WTC11 (cell line): ENCODE results near the gene CRACR2B.

ENCODE experiments used
- CBFB ChIP-seq: sonication (generic); formaldehyde crosslinking; IDR thresholded peaks from 2 replicates; pipeline ENCODE4 v1.8.1; 2022; ENCODE audit warnings: mild to moderate bottlenecking, low read depth, missing genetic modification reagents
- CREB1 ChIP-seq: sonication (generic); formaldehyde crosslinking; IDR thresholded peaks from 2 replicates; pipeline ENCODE4 v1.8.0; 2023; ENCODE audit warnings: mild to moderate bottlenecking, missing genetic modification reagents
- CTCF ChIP-seq: fragments of 200-600 bp; IDR thresholded peaks from 2 replicates; pipeline ENCODE4 v1.8.0; 2022; ENCODE audit warnings: antibody characterized with exemption
- FOXK1 ChIP-seq: sonication (generic); formaldehyde crosslinking; IDR thresholded peaks from 2 replicates; pipeline ENCODE4 v1.8.0; 2022; ENCODE audit warnings: mild to moderate bottlenecking, moderate library complexity, missing genetic modification reagents
- GABPB1 ChIP-seq: sonication (generic); formaldehyde crosslinking; IDR thresholded peaks from 2 replicates; pipeline ENCODE4 v1.8.1; 2023; ENCODE audit warnings: mild to moderate bottlenecking, missing genetic modification reagents
- HMGA2 ChIP-seq: fragments of 250-450 bp; sonication (Bioruptor Pico); IDR thresholded peaks from 2 replicates; pipeline ENCODE4 v1.4.0; 2021; ENCODE audit warnings: mild to moderate bottlenecking, moderate library complexity
- JUN ChIP-seq: sonication (generic); formaldehyde crosslinking; IDR thresholded peaks from 2 replicates; pipeline ENCODE4 v1.8.0; 2023; ENCODE audit warnings: mild to moderate bottlenecking, missing genetic modification reagents
- KAT7 ChIP-seq: sonication (generic); formaldehyde crosslinking; IDR thresholded peaks from 2 replicates; pipeline ENCODE4 v1.8.1; 2023; ENCODE audit warnings: missing genetic modification reagents, mild to moderate bottlenecking, borderline replicate concordance
- NFYB ChIP-seq: sonication (generic); formaldehyde crosslinking; conservative IDR thresholded peaks from 2 replicates; pipeline ENCODE4 v1.8.0; 2022; ENCODE audit warnings: low read depth, missing genetic modification reagents
- RELA ChIP-seq: sonication (generic); formaldehyde crosslinking; IDR thresholded peaks from 2 replicates; pipeline ENCODE4 v1.8.1; 2022; ENCODE audit warnings: missing genetic modification reagents, mild to moderate bottlenecking, borderline replicate concordance
- SMAD4 ChIP-seq: sonication (generic); formaldehyde crosslinking; IDR thresholded peaks from 2 replicates; pipeline ENCODE4 v1.8.0; 2022; ENCODE audit warnings: mild to moderate bottlenecking, missing genetic modification reagents
- ZBTB21 ChIP-seq: sonication (generic); formaldehyde crosslinking; IDR thresholded peaks from 2 replicates; pipeline ENCODE4 v1.8.1; 2023; ENCODE audit warnings: mild to moderate bottlenecking, missing genetic modification reagents, borderline replicate concordance
- ZMAT4 ChIP-seq: fragments of 250-450 bp; sonication (Bioruptor Pico); IDR thresholded peaks from 2 replicates; pipeline ENCODE4 v1.9.0; 2021; ENCODE audit warnings: mild to moderate bottlenecking
- ZNF219 ChIP-seq: sonication (generic); formaldehyde crosslinking; IDR thresholded peaks from 2 replicates; pipeline ENCODE4 v1.8.0; 2023; ENCODE audit warnings: missing genetic modification reagents, mild to moderate bottlenecking, borderline replicate concordance

- TF ChIP-seq ZMAT4 (CRISPR knock-in tag) (no peak), ZBTB21 (no peak), CTCF (no peak), JUN (no peak), SMAD4 (CRISPR knock-in tag) (no peak), RELA (no peak), KAT7 (CRISPR knock-in tag) (no peak), FOXK1 (CRISPR knock-in tag) (no peak), CREB1 (CRISPR knock-in tag) (no peak), CBFB (CRISPR knock-in tag) (no peak), GABPB1 (CRISPR knock-in tag) (no peak), ZNF219 (CRISPR knock-in tag) (no peak), NFYB (CRISPR knock-in tag) (no peak), HMGA2 (CRISPR knock-in tag) (no peak)
These were observed 25.0 kb downstream of the CRACR2B start for GRCh38 chr11:852762-853161.
